ENCODE measurements around the gene GFOD1. TPM values are rescaled to one million over a fixed set of nuclear protein-coding genes. Genes with fewer than 3 reads are reported as not detected.
A peak's percentile ranks its signal among the peaks of the same experiment; 100 is the strongest.

The GFOD1 gene
- total RNA-seq, 2 experiments from 2014 or later: 22.6 to 35.0 TPM

DNA sequence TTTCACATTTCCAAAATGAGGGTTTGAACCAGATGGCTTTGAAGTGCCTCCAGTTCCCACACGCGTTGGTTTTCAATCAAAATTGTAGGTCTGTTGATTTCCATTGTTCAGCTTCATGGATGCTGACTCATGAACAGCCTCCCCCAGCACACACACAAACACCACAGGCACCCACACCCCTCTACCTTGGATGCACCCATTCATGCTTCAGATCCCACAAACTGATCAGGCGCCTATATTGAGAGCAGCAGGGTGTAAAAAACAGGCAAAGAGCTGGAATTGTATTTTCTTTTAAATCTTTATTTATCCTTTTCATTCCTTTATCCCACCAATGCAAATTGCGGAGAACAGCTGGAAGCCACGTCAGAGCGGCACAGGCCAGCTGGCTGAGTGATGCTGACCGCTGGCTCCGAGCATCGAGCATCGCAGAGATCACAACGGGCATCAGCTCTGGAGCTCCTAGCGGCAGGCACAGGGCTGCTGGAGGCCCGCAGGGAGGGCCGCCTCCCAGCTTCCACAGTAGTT, 129.8 kb downstream of the GFOD1 start:
- intact Hi-C loops (cut with micrococcal nuclease; ENCODE audit: unreplicated experiment): loop anchor here (2.0 to 5.0 kb wide), 5 partner anchors 105 to 255 kb away; partner anchors contain the start of gene GFOD1
- DNase-seq (ENCODE audit: low spot score): no peak
- no peak for TF ChIP-seq EZH2phosphoT487 (IDR thresholded peaks at IDR 0.05; ENCODE audit: borderline replicate concordance, low read depth, low read length)
- TF ChIP-seq, protein P1, sequence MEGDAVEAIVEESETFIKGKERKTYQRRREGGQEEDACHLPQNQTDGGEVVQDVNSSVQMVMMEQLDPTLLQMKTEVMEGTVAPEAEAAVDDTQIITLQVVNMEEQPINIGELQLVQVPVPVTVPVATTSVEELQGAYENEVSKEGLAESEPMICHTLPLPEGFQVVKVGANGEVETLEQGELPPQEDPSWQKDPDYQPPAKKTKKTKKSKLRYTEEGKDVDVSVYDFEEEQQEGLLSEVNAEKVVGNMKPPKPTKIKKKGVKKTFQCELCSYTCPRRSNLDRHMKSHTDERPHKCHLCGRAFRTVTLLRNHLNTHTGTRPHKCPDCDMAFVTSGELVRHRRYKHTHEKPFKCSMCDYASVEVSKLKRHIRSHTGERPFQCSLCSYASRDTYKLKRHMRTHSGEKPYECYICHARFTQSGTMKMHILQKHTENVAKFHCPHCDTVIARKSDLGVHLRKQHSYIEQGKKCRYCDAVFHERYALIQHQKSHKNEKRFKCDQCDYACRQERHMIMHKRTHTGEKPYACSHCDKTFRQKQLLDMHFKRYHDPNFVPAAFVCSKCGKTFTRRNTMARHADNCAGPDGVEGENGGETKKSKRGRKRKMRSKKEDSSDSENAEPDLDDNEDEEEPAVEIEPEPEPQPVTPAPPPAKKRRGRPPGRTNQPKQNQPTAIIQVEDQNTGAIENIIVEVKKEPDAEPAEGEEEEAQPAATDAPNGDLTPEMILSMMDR (conservative IDR thresholded peaks at IDR 0.05; ENCODE audit: low read length): no peak
- H3K9me2 ChIP-seq (ENCODE audit: insufficient read depth, low read length): no peaks in the 10 kb centered on the region
- H3K36me3 ChIP-seq (ENCODE audit: insufficient read depth, low read length): peaks cover 5% of the 10 kb centered on the region
- no peaks in the 10 kb centered on the region for H3K9me3 ChIP-seq (ENCODE audit: low read length)
- ChIA-PET POLR2A (interaction anchor here (0.5 to 2.3 kb wide), 25 partner anchors 9 to 346 kb away, joined by 3 to 10 read pairs (median 4); partner anchors contain the start of genes SIRT5 and TBC1D7), CTCF (ENCODE audit: unreplicated experiment) (interaction anchor here (1.1 kb wide), 1 partner anchor 15 kb away, joined by 4 read pairs; no protein-coding TSS in a partner anchor)
- no peaks in the 10 kb centered on the region for H3K79me2 ChIP-seq (ENCODE audit: insufficient read depth, low read depth, low read length)
- no peaks in the 10 kb centered on the region for H4K20me1 ChIP-seq (ENCODE audit: insufficient read depth, low read length)
- peak overlapping the region; percentile 89 for H3K27ac ChIP-seq (ENCODE audit: low read depth, low read length, poor library complexity, severe bottlenecking)
- no peak overlapping the region for H3K4me3 ChIP-seq (ENCODE audit: low read depth, low read length, poor library complexity, severe bottlenecking)
- peak overlapping the region; percentile 84 for H3K4me2 ChIP-seq (ENCODE audit: low read length)
- peaks cover 68% of the 10 kb centered on the region for H3K4me1 ChIP-seq (ENCODE audit: insufficient read depth, low read length, poor library complexity, severe bottlenecking)
- no TSS peak for BruUV-seq (replicated peaks)
- no peak overlapping the region for H2AFZ ChIP-seq (ENCODE audit: low read length)

DNA sequence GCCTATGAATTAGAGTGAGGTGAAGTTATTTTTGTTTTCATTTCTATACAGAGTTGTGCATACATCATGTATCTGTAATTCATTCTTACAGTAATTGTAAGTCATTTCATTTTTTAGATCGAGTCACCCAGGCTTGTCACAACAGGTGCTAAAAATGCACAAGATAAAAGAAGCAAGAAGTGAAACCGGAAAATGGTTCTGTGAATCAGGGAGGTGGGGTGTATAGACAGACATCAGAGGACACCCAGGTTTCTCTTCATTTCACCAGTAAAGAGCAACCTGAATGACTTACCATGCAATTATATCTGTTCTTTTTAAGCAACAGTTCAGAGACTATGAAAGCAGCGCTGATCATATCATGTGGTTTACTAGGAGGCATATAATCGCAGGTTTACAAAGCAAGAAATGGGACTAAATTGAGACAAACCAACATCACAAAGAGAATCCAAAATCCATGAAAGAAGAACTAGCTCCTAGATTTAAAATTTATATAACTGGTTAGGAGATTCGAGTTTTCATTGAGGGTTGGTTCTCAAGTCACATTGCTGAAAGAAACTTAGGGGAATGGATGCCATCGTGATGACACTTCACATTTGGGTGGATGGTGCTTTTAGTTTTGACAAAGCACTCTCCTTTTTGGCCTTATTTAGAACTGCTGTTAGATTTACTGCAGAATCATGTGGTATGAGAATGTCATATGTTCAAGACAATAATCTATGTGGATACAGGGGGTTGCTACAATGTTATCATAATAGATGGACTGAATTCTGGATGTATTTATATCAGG, 131.2 kb downstream of the GFOD1 start:
- H3K4me2 ChIP-seq (ENCODE audit: low read length): peak overlapping the region; percentile 84
- peak overlapping the region; percentile 54 for H3K4me3 ChIP-seq (ENCODE audit: low read depth, low read length, poor library complexity, severe bottlenecking)

More for the DNA sequence above, 131.2 kb downstream of the GFOD1 start:
- Histone ChIP-seq H2AFZ (ENCODE audit: low read length) (no peak overlapping the region; the same call in 1 of the 2 replicates), H3K4me1 (ENCODE audit: insufficient read depth, low read length, poor library complexity, severe bottlenecking) (peaks cover 67% of the 10 kb centered on the region), H3K27ac (ENCODE audit: low read depth, low read length, poor library complexity, severe bottlenecking) (peak overlapping the region; percentile 89), H3K9me3 (ENCODE audit: low read length) (no peaks in the 10 kb centered on the region), H3K36me3 (ENCODE audit: insufficient read depth, low read length) (peaks cover 4% of the 10 kb centered on the region), H3K79me2 (ENCODE audit: insufficient read depth, low read depth, low read length) (no peaks in the 10 kb centered on the region), H3K9me2 (ENCODE audit: insufficient read depth, low read length) (no peaks in the 10 kb centered on the region), H4K20me1 (ENCODE audit: insufficient read depth, low read length) (no peaks in the 10 kb centered on the region)
- TF ChIP-seq EZH2phosphoT487 (IDR thresholded peaks at IDR 0.05; ENCODE audit: borderline replicate concordance, low read depth, low read length): no peak
- TF ChIP-seq, protein P1 (conservative IDR thresholded peaks at IDR 0.05; ENCODE audit: low read length): no peak
- ChIA-PET POLR2A (interaction anchor here (0.9 to 3.2 kb wide), 11 partner anchors 14 to 182 kb away, joined by 3 to 12 read pairs (median 4); no protein-coding TSS in a partner anchor), CTCF (ENCODE audit: unreplicated experiment) (no interaction called here)
- DNase-seq (ENCODE audit: low spot score): peak; percentile 96
- intact Hi-C loops (cut with micrococcal nuclease; ENCODE audit: unreplicated experiment): loop anchor here (1.0 to 5.0 kb wide), 6 partner anchors 41 to 256 kb away; partner anchors contain the start of gene GFOD1
- no TSS peak for BruUV-seq (replicated peaks)

Data from OCI-LY7 (cell line).